Esophagus squamous epithelium (tissue), 4 donors: ENCODE measurements around the gene TESK1.
"Not testable (repeated sequence)": the region's sequence is repeated elsewhere in the genome, so short reads cannot be mapped to it uniquely, and the experiment has no call there.

Source experiments
- POLR2A ChIP-seq, 4 donors: fragments of 450-650 bp; IDR thresholded peaks; one replicate each; pipeline ENCODE4 v1.6.1; 2017; ENCODE audit warnings: antibody characterized with exemption in 4 of 4, mild to moderate bottlenecking in 4 of 4, moderate library complexity in 3 of 4
- TF ChIP-seq, protein P1 (sequence below), 6 experiments: fragments of 450-650 bp in 4 of 6; fragments of 200-600 bp in 2 of 6; sonication (generic) in 2 of 6; IDR thresholded peaks; one replicate each; pipeline ENCODE4 v1.5.1; 2016 to 2019; ENCODE audit warnings: antibody characterized with exemption in 6 of 6, mild to moderate bottlenecking in 4 of 6, moderate library complexity in 4 of 6

DNA sequence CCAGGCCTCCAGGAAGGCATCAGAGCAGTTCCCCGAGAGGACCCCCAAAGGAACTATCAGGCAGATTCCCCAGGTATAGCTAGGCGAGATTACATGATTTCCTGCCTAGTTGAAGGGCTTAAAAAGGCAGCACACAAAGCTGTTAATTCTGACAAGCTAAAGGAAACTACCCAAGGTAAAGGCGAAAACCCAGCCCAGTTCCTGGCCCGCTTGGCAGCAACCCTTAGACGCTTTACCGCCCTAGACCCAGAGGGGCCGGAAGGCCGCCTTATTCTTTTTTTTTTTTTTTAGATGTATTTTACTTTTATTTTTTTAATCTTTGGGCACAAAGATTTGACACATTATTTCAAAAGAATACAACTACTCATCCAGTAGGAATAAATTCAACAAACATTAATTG is 33.7 kb downstream of the TESK1 start:
- TF ChIP-seq POLR2A (IDR thresholded peaks at IDR 0.05): not testable (repeated sequence)
- TF ChIP-seq, protein P1, sequence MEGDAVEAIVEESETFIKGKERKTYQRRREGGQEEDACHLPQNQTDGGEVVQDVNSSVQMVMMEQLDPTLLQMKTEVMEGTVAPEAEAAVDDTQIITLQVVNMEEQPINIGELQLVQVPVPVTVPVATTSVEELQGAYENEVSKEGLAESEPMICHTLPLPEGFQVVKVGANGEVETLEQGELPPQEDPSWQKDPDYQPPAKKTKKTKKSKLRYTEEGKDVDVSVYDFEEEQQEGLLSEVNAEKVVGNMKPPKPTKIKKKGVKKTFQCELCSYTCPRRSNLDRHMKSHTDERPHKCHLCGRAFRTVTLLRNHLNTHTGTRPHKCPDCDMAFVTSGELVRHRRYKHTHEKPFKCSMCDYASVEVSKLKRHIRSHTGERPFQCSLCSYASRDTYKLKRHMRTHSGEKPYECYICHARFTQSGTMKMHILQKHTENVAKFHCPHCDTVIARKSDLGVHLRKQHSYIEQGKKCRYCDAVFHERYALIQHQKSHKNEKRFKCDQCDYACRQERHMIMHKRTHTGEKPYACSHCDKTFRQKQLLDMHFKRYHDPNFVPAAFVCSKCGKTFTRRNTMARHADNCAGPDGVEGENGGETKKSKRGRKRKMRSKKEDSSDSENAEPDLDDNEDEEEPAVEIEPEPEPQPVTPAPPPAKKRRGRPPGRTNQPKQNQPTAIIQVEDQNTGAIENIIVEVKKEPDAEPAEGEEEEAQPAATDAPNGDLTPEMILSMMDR (IDR thresholded peaks at IDR 0.05): not testable (repeated sequence)
